Ovary (tissue), 3 donors: ENCODE results near the gene SUPT6H.

Experiments used
- EP300 ChIP-seq: sonication (generic); formaldehyde crosslinking; IDR thresholded peaks from one replicate; pipeline ENCODE4 v1.6.1; 2017; ENCODE audit warnings: antibody characterized with exemption
- POLR2A ChIP-seq: fragments of 450-650 bp; IDR thresholded peaks from one replicate; pipeline ENCODE4 v1.6.1; 2017; ENCODE audit warnings: antibody characterized with exemption, mild to moderate bottlenecking, moderate library complexity
- TF ChIP-seq, protein P1 (sequence below), 3 donors: fragments of 450-650 bp in 2 of 3; fragments of 200-600 bp in 1 of 3; IDR thresholded peaks; one replicate each; pipeline versions ENCODE4 v1.5.1 to v1.8.0; 2016 to 2022; ENCODE audit warnings: antibody characterized with exemption in 3 of 3, mild to moderate bottlenecking in 1 of 3
- donor health status: DM: no; HTN: no; CAD: no.

DNA sequence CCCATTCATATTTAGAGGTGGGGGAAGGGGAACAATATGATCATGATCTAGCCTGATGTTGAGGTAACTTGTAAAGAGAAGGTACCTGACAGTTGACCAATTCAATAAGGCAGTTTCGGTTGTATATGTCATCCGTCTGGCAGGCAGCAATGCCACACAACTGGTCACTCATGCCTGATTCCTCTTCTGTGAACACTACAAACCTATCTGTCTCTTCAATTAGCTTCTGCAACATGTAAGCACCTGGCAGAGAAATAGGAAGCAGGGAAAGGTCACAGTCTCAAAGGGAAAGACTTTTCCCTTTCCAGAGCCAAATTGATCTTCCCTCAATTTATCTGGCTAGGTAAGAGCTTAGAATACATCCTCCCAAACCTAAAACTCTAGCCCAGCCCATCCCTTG, 37.9 kb upstream of the SUPT6H start:
- TF ChIP-seq POLR2A (no peak), EP300 (no peak)
- TF ChIP-seq, protein P1, sequence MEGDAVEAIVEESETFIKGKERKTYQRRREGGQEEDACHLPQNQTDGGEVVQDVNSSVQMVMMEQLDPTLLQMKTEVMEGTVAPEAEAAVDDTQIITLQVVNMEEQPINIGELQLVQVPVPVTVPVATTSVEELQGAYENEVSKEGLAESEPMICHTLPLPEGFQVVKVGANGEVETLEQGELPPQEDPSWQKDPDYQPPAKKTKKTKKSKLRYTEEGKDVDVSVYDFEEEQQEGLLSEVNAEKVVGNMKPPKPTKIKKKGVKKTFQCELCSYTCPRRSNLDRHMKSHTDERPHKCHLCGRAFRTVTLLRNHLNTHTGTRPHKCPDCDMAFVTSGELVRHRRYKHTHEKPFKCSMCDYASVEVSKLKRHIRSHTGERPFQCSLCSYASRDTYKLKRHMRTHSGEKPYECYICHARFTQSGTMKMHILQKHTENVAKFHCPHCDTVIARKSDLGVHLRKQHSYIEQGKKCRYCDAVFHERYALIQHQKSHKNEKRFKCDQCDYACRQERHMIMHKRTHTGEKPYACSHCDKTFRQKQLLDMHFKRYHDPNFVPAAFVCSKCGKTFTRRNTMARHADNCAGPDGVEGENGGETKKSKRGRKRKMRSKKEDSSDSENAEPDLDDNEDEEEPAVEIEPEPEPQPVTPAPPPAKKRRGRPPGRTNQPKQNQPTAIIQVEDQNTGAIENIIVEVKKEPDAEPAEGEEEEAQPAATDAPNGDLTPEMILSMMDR (IDR thresholded peaks at IDR 0.05), result no peak
